Neural cell (in vitro differentiated cells): Measurements from ENCODE around the gene RAP1B.

Experiments used
- EP300 ChIP-seq: fragments of 450-650 bp; conservative IDR thresholded peaks from 2 replicates; pipeline ENCODE4 v1.6.1; 2014; ENCODE audit warnings: antibody characterized with exemption, mild to moderate bottlenecking, moderate library complexity; ENCODE audit not compliant: poor library complexity, severe bottlenecking
- EZH2 ChIP-seq: fragments of 200-600, 300-800 bp; shearing (Covaris generic), sonication (generic); IDR thresholded peaks from 2 replicates; pipeline ENCODE4 v1.6.1; 2014; ENCODE audit warnings: antibody characterized with exemption, low read length, borderline replicate concordance, mild to moderate bottlenecking; ENCODE audit not compliant: insufficient read depth, poor library complexity, severe bottlenecking
- MXI1 ChIP-seq: fragments of 450-650 bp; conservative IDR thresholded peaks from 2 replicates; pipeline ENCODE4 v1.6.1; 2014; ENCODE audit warnings: antibody characterized with exemption, mild to moderate bottlenecking; ENCODE audit not compliant: poor library complexity, severe bottlenecking
- POLR2AphosphoS5 ChIP-seq: IDR thresholded peaks from 2 replicates; pipeline ENCODE4 v1.6.1; 2012
- RAD21 ChIP-seq: fragments of 450-650 bp; conservative IDR thresholded peaks from 2 replicates; pipeline ENCODE4 v1.6.1; 2014; ENCODE audit warnings: antibody characterized with exemption, mild to moderate bottlenecking, moderate library complexity
- SMC3 ChIP-seq: fragments of 450-650 bp; conservative IDR thresholded peaks from 2 replicates; pipeline ENCODE4 v1.6.1; 2014; ENCODE audit warnings: antibody characterized with exemption, mild to moderate bottlenecking, moderate library complexity; ENCODE audit not compliant: poor library complexity
- TAF1 ChIP-seq: IDR thresholded peaks from 2 replicates; pipeline ENCODE4 v1.6.1; 2012; ENCODE audit warnings: low read depth
- TF ChIP-seq, protein P1 (sequence below): fragments of 450-650 bp; IDR thresholded peaks from 2 replicates; pipeline ENCODE4 v1.5.1; 2014; ENCODE audit warnings: antibody characterized with exemption, mild to moderate bottlenecking, moderate library complexity; ENCODE audit not compliant: poor library complexity, severe bottlenecking
- TF ChIP-seq, protein P2 (sequence below): IDR thresholded peaks from 2 replicates; pipeline ENCODE4 v1.6.1; 2012; ENCODE audit warnings: borderline replicate concordance

DNA sequence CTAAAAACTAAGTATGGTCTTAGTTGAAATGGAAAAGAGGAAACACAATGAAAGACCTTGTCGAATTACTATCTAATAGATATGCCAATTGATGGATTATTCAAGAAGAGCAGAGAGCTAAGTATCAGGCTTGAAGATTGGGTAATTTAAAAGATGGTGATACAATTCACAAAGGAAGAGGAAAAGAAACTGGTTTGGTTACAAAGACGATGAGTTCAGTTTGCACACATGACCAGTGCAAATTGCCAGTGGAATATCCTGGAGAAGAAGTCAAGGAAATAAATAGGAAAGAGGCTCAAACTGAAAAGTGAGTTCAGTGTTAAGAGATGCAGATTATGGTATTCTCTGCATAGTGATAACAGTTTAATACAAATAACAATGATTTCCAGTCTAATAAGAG is 2.5 kb upstream of the RAP1B start:
- TF ChIP-seq TAF1: no peak
- TF ChIP-seq, protein P1, sequence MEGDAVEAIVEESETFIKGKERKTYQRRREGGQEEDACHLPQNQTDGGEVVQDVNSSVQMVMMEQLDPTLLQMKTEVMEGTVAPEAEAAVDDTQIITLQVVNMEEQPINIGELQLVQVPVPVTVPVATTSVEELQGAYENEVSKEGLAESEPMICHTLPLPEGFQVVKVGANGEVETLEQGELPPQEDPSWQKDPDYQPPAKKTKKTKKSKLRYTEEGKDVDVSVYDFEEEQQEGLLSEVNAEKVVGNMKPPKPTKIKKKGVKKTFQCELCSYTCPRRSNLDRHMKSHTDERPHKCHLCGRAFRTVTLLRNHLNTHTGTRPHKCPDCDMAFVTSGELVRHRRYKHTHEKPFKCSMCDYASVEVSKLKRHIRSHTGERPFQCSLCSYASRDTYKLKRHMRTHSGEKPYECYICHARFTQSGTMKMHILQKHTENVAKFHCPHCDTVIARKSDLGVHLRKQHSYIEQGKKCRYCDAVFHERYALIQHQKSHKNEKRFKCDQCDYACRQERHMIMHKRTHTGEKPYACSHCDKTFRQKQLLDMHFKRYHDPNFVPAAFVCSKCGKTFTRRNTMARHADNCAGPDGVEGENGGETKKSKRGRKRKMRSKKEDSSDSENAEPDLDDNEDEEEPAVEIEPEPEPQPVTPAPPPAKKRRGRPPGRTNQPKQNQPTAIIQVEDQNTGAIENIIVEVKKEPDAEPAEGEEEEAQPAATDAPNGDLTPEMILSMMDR: no peak
- no peak for TF ChIP-seq POLR2AphosphoS5
- no peak for TF ChIP-seq EZH2
- no peak for TF ChIP-seq EP300
- no peak for TF ChIP-seq SMC3
- no peak for TF ChIP-seq MXI1
- TF ChIP-seq RAD21: no peak
- TF ChIP-seq, protein P2, sequence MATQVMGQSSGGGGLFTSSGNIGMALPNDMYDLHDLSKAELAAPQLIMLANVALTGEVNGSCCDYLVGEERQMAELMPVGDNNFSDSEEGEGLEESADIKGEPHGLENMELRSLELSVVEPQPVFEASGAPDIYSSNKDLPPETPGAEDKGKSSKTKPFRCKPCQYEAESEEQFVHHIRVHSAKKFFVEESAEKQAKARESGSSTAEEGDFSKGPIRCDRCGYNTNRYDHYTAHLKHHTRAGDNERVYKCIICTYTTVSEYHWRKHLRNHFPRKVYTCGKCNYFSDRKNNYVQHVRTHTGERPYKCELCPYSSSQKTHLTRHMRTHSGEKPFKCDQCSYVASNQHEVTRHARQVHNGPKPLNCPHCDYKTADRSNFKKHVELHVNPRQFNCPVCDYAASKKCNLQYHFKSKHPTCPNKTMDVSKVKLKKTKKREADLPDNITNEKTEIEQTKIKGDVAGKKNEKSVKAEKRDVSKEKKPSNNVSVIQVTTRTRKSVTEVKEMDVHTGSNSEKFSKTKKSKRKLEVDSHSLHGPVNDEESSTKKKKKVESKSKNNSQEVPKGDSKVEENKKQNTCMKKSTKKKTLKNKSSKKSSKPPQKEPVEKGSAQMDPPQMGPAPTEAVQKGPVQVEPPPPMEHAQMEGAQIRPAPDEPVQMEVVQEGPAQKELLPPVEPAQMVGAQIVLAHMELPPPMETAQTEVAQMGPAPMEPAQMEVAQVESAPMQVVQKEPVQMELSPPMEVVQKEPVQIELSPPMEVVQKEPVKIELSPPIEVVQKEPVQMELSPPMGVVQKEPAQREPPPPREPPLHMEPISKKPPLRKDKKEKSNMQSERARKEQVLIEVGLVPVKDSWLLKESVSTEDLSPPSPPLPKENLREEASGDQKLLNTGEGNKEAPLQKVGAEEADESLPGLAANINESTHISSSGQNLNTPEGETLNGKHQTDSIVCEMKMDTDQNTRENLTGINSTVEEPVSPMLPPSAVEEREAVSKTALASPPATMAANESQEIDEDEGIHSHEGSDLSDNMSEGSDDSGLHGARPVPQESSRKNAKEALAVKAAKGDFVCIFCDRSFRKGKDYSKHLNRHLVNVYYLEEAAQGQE: no peak
